Measurements from ENCODE around the gene MFAP3. TPM values are rescaled to one million over a fixed set of nuclear protein-coding genes. Genes with fewer than 3 reads are reported as not detected.

Gene MFAP3
- total and polyA plus RNA-seq, 2 of the 13 experiments (the other 11 are each of a cell fraction or from before 2014, with no cell fraction given): 12.1 to 28.3 TPM

DNA sequence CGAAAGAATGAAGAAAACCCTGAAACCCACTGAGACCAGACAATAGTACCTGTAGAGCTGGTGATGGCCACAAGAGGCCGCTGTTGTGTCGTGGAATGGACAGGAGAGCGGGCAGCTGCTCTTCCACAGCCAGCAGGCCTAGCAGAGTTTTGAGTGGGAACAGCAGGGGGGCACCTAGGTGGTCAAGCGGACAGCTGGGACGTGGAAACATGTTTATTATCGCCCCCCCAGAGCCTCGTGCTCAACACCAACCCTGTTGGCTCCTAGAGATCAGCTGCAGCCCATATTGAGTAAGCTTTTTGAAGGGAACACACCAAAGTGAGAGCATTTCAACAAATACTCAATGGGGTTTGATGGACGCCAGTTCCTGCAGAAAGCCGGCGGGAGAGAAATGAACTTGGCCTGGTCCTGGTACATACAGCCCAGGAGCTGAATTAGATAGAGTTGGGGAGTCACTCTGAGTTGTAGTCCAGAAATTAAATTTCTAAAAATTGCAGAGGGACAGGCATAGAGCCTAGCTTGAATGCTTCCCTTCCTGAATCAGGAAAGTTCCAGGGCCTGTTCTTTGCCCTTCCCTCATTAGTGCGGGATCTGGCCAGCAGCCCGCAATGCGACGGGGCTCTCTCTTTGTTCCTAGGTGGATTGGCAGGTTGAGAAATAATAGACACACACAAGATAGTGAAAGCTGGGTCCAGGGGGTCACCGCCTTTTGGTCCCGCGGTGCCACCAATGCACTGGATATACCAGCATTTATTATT lies 33.8 kb downstream of the MFAP3 start (continued):
- TF ChIP-seq RAD21 (CRISPR knock-in tag; IDR thresholded peaks at IDR 0.05) (peak; percentile 92), KDM2A (CRISPR knock-in tag; IDR thresholded peaks at IDR 0.05; ENCODE audit: borderline replicate concordance, low read depth) (peak; percentile 43; the same call in 1 of the 2 replicates), ZNF160 (CRISPR knock-in tag; IDR thresholded peaks at IDR 0.05) (no peak), KLF6 (CRISPR knock-in tag; IDR thresholded peaks at IDR 0.05) (0 out of 2 replicates have a peak, but pooled peaks have one; percentile 16), CEBPG (CRISPR knock-in tag; IDR thresholded peaks at IDR 0.05) (no peak), TBX2 (CRISPR knock-in tag; IDR thresholded peaks at IDR 0.05; ENCODE audit: borderline replicate concordance) (peak; percentile 48; the same call in 1 of the 2 replicates), ZNF335 (CRISPR knock-in tag; IDR thresholded peaks at IDR 0.05) (no peak), BHLHE40 (IDR thresholded peaks at IDR 0.05; ENCODE audit: low read length) (no peak), ZNF777 (CRISPR knock-in tag; IDR thresholded peaks at IDR 0.05) (0 out of 2 replicates have a peak, but pooled peaks have one; percentile 23), ZNF496 (CRISPR knock-in tag; IDR thresholded peaks at IDR 0.05; ENCODE audit: insufficient replicate concordance) (no peak)
- TF ChIP-seq, protein P1, sequence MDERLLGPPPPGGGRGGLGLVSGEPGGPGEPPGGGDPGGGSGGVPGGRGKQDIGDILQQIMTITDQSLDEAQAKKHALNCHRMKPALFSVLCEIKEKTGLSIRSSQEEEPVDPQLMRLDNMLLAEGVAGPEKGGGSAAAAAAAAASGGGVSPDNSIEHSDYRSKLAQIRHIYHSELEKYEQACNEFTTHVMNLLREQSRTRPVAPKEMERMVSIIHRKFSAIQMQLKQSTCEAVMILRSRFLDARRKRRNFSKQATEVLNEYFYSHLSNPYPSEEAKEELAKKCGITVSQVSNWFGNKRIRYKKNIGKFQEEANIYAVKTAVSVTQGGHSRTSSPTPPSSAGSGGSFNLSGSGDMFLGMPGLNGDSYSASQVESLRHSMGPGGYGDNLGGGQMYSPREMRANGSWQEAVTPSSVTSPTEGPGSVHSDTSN (CRISPR knock-in tag; IDR thresholded peaks at IDR 0.05): no peak
- TF ChIP-seq, protein P2, sequence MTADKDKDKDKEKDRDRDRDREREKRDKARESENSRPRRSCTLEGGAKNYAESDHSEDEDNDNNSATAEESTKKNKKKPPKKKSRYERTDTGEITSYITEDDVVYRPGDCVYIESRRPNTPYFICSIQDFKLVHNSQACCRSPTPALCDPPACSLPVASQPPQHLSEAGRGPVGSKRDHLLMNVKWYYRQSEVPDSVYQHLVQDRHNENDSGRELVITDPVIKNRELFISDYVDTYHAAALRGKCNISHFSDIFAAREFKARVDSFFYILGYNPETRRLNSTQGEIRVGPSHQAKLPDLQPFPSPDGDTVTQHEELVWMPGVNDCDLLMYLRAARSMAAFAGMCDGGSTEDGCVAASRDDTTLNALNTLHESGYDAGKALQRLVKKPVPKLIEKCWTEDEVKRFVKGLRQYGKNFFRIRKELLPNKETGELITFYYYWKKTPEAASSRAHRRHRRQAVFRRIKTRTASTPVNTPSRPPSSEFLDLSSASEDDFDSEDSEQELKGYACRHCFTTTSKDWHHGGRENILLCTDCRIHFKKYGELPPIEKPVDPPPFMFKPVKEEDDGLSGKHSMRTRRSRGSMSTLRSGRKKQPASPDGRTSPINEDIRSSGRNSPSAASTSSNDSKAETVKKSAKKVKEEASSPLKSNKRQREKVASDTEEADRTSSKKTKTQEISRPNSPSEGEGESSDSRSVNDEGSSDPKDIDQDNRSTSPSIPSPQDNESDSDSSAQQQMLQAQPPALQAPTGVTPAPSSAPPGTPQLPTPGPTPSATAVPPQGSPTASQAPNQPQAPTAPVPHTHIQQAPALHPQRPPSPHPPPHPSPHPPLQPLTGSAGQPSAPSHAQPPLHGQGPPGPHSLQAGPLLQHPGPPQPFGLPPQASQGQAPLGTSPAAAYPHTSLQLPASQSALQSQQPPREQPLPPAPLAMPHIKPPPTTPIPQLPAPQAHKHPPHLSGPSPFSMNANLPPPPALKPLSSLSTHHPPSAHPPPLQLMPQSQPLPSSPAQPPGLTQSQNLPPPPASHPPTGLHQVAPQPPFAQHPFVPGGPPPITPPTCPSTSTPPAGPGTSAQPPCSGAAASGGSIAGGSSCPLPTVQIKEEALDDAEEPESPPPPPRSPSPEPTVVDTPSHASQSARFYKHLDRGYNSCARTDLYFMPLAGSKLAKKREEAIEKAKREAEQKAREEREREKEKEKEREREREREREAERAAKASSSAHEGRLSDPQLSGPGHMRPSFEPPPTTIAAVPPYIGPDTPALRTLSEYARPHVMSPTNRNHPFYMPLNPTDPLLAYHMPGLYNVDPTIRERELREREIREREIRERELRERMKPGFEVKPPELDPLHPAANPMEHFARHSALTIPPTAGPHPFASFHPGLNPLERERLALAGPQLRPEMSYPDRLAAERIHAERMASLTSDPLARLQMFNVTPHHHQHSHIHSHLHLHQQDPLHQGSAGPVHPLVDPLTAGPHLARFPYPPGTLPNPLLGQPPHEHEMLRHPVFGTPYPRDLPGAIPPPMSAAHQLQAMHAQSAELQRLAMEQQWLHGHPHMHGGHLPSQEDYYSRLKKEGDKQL (CRISPR knock-in tag; IDR thresholded peaks at IDR 0.05; ENCODE audit: low read depth): no peak
- TF ChIP-seq, protein P3, sequence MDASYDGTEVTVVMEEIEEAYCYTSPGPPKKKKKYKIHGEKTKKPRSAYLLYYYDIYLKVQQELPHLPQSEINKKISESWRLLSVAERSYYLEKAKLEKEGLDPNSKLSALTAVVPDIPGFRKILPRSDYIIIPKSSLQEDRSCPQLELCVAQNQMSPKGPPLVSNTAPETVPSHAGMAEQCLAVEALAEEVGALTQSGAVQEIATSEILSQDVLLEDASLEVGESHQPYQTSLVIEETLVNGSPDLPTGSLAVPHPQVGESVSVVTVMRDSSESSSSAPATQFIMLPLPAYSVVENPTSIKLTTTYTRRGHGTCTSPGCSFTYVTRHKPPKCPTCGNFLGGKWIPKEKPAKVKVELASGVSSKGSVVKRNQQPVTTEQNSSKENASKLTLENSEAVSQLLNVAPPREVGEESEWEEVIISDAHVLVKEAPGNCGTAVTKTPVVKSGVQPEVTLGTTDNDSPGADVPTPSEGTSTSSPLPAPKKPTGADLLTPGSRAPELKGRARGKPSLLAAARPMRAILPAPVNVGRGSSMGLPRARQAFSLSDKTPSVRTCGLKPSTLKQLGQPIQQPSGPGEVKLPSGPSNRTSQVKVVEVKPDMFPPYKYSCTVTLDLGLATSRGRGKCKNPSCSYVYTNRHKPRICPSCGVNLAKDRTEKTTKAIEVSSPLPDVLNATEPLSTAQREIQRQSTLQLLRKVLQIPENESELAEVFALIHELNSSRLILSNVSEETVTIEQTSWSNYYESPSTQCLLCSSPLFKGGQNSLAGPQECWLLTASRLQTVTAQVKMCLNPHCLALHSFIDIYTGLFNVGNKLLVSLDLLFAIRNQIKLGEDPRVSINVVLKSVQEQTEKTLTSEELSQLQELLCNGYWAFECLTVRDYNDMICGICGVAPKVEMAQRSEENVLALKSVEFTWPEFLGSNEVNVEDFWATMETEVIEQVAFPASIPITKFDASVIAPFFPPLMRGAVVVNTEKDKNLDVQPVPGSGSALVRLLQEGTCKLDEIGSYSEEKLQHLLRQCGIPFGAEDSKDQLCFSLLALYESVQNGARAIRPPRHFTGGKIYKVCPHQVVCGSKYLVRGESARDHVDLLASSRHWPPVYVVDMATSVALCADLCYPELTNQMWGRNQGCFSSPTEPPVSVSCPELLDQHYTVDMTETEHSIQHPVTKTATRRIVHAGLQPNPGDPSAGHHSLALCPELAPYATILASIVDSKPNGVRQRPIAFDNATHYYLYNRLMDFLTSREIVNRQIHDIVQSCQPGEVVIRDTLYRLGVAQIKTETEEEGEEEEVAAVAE (CRISPR knock-in tag; IDR thresholded peaks at IDR 0.05; ENCODE audit: borderline replicate concordance): 0 out of 2 replicates have a peak, but pooled peaks have one; percentile 27
- TF ChIP-seq, protein P4, sequence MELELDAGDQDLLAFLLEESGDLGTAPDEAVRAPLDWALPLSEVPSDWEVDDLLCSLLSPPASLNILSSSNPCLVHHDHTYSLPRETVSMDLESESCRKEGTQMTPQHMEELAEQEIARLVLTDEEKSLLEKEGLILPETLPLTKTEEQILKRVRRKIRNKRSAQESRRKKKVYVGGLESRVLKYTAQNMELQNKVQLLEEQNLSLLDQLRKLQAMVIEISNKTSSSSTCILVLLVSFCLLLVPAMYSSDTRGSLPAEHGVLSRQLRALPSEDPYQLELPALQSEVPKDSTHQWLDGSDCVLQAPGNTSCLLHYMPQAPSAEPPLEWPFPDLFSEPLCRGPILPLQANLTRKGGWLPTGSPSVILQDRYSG (CRISPR knock-in tag; IDR thresholded peaks at IDR 0.05): no peak
- TF ChIP-seq, protein P5, sequence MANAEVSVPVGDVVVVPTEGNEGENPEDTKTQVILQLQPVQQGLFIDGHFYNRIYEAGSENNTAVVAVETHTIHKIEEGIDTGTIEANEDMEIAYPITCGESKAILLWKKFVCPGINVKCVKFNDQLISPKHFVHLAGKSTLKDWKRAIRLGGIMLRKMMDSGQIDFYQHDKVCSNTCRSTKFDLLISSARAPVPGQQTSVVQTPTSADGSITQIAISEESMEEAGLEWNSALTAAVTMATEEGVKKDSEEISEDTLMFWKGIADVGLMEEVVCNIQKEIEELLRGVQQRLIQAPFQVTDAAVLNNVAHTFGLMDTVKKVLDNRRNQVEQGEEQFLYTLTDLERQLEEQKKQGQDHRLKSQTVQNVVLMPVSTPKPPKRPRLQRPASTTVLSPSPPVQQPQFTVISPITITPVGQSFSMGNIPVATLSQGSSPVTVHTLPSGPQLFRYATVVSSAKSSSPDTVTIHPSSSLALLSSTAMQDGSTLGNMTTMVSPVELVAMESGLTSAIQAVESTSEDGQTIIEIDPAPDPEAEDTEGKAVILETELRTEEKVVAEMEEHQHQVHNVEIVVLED (CRISPR knock-in tag; IDR thresholded peaks at IDR 0.05; ENCODE audit: borderline replicate concordance): peak; percentile 23; the same call in 1 of the 2 replicates
